GM12872 (cell line): Measurements from ENCODE around the gene RFX5.

Source experiments
- TF ChIP-seq, protein P1 (sequence below): IDR thresholded peaks from 3 replicates; pipeline ENCODE4 v1.5.1; 2011; ENCODE audit warnings: low read depth, mild to moderate bottlenecking, low read length, moderate library complexity; ENCODE audit not compliant: insufficient read depth

RFX5 gene

DNA sequence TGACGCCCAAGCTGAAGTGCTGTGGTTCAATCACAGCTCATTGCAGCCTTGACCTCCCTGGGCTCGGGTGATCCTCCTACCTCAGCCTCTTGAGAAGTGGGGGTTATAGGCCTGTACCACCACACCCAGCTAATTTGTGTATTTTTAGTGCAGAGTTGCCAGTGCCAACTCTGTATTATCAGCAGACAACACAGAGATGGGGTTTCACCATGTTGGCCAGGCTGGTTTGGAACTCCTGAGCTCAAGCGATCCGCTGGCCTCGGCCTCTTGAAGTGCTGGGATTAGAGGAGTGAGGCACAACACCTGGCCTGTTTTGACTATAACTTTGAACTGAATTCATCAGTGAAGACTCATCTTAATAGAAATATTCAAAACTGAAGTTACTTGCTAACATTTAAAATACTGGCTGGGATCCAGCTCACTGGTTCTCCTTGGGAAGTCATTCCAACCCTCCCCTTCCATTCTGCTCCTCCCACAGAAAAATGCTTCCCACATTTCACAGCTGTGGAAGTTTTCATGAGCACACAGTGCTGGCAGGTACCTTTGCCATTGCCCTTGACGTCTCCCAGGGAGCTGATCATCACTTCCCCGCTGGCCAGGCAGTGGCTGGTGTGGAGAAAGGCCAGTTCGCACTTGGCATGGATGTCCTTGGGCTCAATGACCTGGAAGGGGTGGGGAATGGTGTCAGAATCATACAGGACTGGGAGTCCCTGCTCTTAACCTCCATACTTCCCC, 20.8 kb upstream of the RFX5 start:
- TF ChIP-seq, protein P1, sequence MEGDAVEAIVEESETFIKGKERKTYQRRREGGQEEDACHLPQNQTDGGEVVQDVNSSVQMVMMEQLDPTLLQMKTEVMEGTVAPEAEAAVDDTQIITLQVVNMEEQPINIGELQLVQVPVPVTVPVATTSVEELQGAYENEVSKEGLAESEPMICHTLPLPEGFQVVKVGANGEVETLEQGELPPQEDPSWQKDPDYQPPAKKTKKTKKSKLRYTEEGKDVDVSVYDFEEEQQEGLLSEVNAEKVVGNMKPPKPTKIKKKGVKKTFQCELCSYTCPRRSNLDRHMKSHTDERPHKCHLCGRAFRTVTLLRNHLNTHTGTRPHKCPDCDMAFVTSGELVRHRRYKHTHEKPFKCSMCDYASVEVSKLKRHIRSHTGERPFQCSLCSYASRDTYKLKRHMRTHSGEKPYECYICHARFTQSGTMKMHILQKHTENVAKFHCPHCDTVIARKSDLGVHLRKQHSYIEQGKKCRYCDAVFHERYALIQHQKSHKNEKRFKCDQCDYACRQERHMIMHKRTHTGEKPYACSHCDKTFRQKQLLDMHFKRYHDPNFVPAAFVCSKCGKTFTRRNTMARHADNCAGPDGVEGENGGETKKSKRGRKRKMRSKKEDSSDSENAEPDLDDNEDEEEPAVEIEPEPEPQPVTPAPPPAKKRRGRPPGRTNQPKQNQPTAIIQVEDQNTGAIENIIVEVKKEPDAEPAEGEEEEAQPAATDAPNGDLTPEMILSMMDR, result no peak

DNA sequence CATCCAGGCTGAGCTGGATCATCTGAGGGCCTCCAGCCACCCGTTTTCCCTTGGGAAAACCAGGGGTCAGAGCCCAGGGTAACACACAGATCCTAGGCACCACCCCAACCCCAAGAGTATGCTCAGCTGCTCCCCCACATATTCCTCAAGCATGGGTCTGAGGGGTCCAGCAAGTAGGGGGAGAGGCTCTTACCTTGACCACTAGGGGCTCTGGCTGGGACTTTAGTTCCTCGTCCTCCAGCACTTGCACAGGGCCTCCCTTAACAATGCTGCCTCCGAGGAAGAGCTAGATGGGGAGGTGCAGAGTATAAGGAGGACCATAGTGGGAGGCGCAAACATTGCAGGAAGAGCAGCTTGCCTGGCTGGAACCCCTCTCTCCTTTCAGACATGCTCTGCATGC, 17.9 kb upstream of the RFX5 start:
- TF ChIP-seq, protein P1, result peak; percentile 34; the same call in 1 of the 3 replicates

DNA sequence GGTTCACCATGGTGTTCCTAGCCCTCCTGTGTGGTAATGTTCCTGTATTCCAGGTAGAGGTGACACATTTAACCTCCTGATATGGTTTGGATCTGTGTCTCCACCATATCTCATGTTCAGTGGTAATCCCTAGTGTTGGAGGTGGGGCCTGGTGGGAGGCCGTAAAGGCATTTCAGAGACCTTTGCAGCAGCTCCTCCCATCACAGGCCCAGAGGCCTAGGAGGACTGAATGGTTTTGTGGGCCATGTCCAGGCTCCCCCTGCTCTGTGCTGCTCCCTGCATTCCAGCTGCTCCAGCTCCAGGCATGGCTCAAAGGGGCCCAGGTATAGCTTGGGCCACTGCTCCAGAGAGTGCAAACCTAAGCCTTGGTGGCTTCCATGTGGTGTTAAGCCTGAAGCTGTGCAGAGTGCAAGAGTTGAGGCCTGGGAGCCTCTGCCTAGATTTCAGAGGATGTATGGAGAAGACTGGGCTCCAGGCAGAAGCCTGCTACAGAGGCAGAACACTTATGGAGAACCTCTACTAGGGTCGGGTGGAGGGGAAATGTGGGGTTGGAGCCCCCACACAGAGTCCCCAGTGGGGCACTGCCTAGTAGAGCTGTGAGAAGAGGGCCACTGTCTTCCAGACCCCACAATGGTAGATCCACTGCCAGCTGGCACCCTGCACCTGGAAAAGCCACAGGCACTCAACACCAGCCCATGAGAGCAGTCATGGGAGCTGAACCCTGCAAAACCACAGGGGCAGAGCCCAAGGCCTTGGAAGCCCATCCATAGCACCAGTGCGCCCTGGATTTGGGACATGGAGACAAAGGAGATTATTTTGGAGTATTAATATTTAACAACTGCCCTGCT, 15.5 kb upstream of the RFX5 start:
- TF ChIP-seq, protein P1, result no peak

DNA sequence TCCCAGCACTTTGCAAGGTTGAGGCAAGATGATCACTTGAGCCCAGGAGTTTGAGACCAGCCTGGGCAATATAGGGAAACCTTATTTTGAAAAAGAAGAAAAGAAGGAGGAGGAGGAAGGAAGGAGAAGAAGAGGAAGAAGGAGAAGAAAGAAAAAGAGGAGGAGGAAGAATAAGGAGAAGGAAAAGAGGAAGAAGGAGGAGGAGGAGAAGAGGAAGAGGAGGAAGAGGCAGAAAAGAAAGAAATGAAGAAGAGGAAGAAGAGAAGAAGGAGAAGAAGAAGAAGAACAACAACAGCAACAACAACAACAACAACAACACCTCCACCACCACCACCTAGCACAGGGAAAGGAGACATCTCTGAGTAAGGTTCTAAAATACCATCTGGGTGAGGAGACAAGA, 14.8 kb upstream of the RFX5 start:
- TF ChIP-seq, protein P1, result no peak

DNA sequence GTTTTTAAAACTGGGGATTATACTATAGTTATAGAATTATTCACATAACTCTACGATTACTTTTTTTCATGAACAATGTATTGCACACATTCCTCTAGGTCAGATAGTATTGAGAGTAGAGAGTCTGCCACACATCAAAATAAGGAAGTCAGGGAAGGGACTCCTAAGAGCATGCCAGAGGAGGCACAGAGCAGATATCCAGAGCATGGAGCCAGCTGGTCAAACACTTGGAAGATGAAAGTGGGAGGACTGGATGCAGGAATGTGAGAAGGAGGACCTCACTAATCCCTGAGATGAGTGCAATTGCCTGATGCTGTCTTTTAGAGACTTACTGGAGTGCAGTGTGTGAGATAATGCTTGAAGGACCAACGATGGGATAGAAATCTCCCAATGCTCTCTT, 9.6 kb upstream of the RFX5 start:
- TF ChIP-seq, protein P1, result no peak

DNA sequence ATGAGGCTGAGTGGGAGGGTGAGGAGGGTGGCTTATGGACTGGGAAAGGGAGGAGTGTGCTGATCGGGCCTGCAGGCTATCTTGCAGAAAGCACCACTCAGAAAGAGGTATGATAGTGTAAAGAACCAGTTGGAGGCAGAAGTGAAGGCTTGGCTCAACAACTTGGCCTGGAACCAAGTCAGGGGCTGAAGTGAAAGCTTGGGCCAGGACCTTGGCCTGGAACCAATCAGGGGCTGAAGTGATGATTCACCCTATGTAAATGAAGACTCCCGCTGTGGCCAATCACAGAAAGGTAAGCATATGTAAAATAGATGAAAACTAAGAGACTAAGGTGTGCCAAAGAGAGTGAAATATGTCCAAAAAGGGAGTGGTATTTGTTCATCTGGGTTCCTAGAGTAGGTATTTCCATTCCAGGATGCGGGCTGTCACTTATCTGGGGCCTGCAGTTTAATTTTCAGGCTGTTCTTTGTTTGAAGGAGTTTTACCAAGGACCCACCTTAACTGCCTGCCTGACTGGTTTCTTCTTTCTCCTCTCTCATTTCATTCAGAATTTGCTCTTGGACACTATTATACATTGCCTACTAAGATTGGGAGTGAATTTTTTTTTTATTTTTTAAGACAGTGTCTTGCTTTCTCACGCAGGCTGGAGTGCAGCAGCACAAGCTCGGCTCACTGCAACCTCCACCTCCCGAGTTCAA, 5.1 kb upstream of the RFX5 start:
- TF ChIP-seq, protein P1, result no peak
